HepG2 (cell line): Measurements from ENCODE around the gene TKFC. TPM values are rescaled to one million over a fixed set of nuclear protein-coding genes. Genes with fewer than 3 reads are reported as not detected.

ENCODE experiments used
- CAMTA2 ChIP-seq: sonication (generic); formaldehyde crosslinking; IDR thresholded peaks from 2 replicates; pipeline ENCODE4 v1.4.0; 2020; ENCODE audit warnings: mild to moderate bottlenecking, missing genetic modification reagents, borderline replicate concordance
- CEBPB ChIP-seq: IDR thresholded peaks from 2 replicates; pipeline ENCODE4 v1.6.1; 2011; ENCODE audit warnings: low read depth, low read length, improper control_type of control experiment, borderline replicate concordance
- EEA1 ChIP-seq: sonication (generic); formaldehyde crosslinking; IDR thresholded peaks from 2 replicates; pipeline ENCODE4 v1.5.1; 2020; ENCODE audit warnings: mild to moderate bottlenecking, missing genetic modification reagents, borderline replicate concordance
- HOXA7 ChIP-seq: sonication (generic); formaldehyde crosslinking; IDR thresholded peaks from 2 replicates; pipeline ENCODE4 v1.8.1; 2022; ENCODE audit warnings: mild to moderate bottlenecking, missing genetic modification reagents, moderate library complexity
- KLF11 ChIP-seq: IDR thresholded peaks from 2 replicates; pipeline ENCODE4 v1.6.1; 2016; ENCODE audit warnings: missing compliant biosample characterization
- NFE2 ChIP-seq: sonication (generic); formaldehyde crosslinking; IDR thresholded peaks from 2 replicates; pipeline ENCODE4 v1.4.0; 2020; ENCODE audit warnings: missing genetic modification reagents
- NR2F6 ChIP-seq, 2 experiments: IDR thresholded peaks; 2 replicates each; pipeline ENCODE4 v1.6.1; 2016; ENCODE audit warnings: antibody characterized with exemption in 1 of 2, mild to moderate bottlenecking in 1 of 2
- RFXAP ChIP-seq: sonication (generic); formaldehyde crosslinking; IDR thresholded peaks from 2 replicates; pipeline ENCODE4 v1.4.0; 2020; ENCODE audit warnings: missing genetic modification reagents, borderline replicate concordance
- ZBTB3 ChIP-seq: sonication (generic); formaldehyde crosslinking; IDR thresholded peaks from 2 replicates; pipeline ENCODE4 v1.4.0; 2020; ENCODE audit warnings: low read depth, mild to moderate bottlenecking, moderate library complexity, missing genetic modification reagents, borderline replicate concordance
- ZNF318 ChIP-seq: sonication (generic); formaldehyde crosslinking; IDR thresholded peaks from 2 replicates; pipeline ENCODE4 v1.4.0; 2020; ENCODE audit warnings: mild to moderate bottlenecking, missing genetic modification reagents
- ZNF354B ChIP-seq: sonication (generic); formaldehyde crosslinking; IDR thresholded peaks from 2 replicates; pipeline ENCODE4 v1.8.0; 2022; ENCODE audit warnings: mild to moderate bottlenecking, missing genetic modification reagents
- ZNF598 ChIP-seq: sonication (generic); formaldehyde crosslinking; IDR thresholded peaks from 2 replicates; pipeline ENCODE4 v1.5.1; 2020; ENCODE audit warnings: mild to moderate bottlenecking, missing genetic modification reagents, borderline replicate concordance
- ZNF674 ChIP-seq: sonication (generic); formaldehyde crosslinking; IDR thresholded peaks from 2 replicates; pipeline ENCODE4 v1.5.0; 2020; ENCODE audit warnings: low read depth, mild to moderate bottlenecking, missing genetic modification reagents
- ZNF83 ChIP-seq: sonication (generic); formaldehyde crosslinking; IDR thresholded peaks from 2 replicates; pipeline ENCODE4 v1.4.0; 2020; ENCODE audit warnings: missing genetic modification reagents, mild to moderate bottlenecking, borderline replicate concordance
- polyA plus RNA-seq, 8 experiments: library from polyadenylated mRNA; depleted of rRNA in 3 of 8; stranded (reverse) in 7 of 8; unstranded in 1 of 8; fragments of >200 nt; fragmentation: Illumina TruSeq in 4 of 8; extraction: Trizol in 4 of 8; gene quantifications; 2 replicates each; pipeline versions ENCODE4 v1.2.1 to v1.2.3, GENCODE V29; 2011 to 2016; ENCODE audit warnings: low read depth in 4 of 8, missing spikeins in 1 of 8, mixed read lengths in 1 of 8; ENCODE audit not compliant: insufficient read depth in 1 of 8
- total RNA-seq, 5 experiments: library from RNA; depleted of rRNA; stranded (reverse); fragments of >200 nt; fragmentation: Illumina TruSeq; extraction: Trizol; gene quantifications; 2 replicates each; pipeline ENCODE4 v1.2.3, GENCODE V29; 2016; ENCODE audit warnings: low read depth in 1 of 5
- TF ChIP-seq, protein P1 (sequence below): sonication (generic); formaldehyde crosslinking; conservative IDR thresholded peaks from 2 replicates; pipeline ENCODE4 v1.8.1; 2023; ENCODE audit warnings: missing genetic modification reagents
- TF ChIP-seq, protein P2 (sequence below), 2 experiments: sonication (generic) in 1 of 2; formaldehyde crosslinking in 1 of 2; IDR thresholded peaks; 2 replicates each; pipeline versions ENCODE4 v1.4.0 to v1.6.1; 2018 to 2020; ENCODE audit warnings: missing genetic modification reagents in 2 of 2, borderline replicate concordance in 1 of 2, low read depth in 1 of 2, mild to moderate bottlenecking in 1 of 2, missing biosample characterization in 1 of 2

Gene TKFC
- total and polyA plus RNA-seq, 2 of the 13 experiments (the other 11 are each of a cell fraction or from before 2014, with no cell fraction given), result 147 to 197 TPM

- no peak for TF ChIP-seq ZNF318
- no peak for TF ChIP-seq ZNF83 (CRISPR knock-in tag)
- no peak for TF ChIP-seq ZNF354B (CRISPR knock-in tag)
- no peak for TF ChIP-seq EEA1 (CRISPR knock-in tag)
- no peak for TF ChIP-seq ZNF674 (CRISPR knock-in tag)
- no peak for TF ChIP-seq ZBTB3 (CRISPR knock-in tag)
- no peak for TF ChIP-seq CEBPB
- no peak for TF ChIP-seq CAMTA2 (CRISPR knock-in tag)
- 0 out of 2 replicates have a peak, but pooled peaks have one; percentile 5 for TF ChIP-seq NR2F6 (IDR thresholded peaks at IDR 0.05)
- peak; percentile 51 for TF ChIP-seq NR2F6 (CRISPR knock-in tag; IDR thresholded peaks at IDR 0.05)
- no peak for TF ChIP-seq NFE2 (CRISPR knock-in tag)
- TF ChIP-seq ZNF598 (CRISPR knock-in tag), result peak; percentile 33; the same call in 1 of the 2 replicates
- no peak for TF ChIP-seq HOXA7
- TF ChIP-seq KLF11 (CRISPR knock-in tag), result 0 out of 2 replicates have a peak, but pooled peaks have one; percentile 60
- TF ChIP-seq, protein P1, sequence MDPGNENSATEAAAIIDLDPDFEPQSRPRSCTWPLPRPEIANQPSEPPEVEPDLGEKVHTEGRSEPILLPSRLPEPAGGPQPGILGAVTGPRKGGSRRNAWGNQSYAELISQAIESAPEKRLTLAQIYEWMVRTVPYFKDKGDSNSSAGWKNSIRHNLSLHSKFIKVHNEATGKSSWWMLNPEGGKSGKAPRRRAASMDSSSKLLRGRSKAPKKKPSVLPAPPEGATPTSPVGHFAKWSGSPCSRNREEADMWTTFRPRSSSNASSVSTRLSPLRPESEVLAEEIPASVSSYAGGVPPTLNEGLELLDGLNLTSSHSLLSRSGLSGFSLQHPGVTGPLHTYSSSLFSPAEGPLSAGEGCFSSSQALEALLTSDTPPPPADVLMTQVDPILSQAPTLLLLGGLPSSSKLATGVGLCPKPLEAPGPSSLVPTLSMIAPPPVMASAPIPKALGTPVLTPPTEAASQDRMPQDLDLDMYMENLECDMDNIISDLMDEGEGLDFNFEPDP, result no peak
- TF ChIP-seq, protein P2, sequence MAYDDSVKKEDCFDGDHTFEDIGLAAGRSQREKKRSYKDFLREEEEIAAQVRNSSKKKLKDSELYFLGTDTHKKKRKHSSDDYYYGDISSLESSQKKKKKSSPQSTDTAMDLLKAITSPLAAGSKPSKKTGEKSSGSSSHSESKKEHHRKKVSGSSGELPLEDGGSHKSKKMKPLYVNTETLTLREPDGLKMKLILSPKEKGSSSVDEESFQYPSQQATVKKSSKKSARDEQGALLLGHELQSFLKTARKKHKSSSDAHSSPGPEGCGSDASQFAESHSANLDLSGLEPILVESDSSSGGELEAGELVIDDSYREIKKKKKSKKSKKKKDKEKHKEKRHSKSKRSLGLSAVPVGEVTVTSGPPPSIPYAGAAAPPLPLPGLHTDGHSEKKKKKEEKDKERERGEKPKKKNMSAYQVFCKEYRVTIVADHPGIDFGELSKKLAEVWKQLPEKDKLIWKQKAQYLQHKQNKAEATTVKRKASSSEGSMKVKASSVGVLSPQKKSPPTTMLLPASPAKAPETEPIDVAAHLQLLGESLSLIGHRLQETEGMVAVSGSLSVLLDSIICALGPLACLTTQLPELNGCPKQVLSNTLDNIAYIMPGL (CRISPR knock-in tag; IDR thresholded peaks at IDR 0.05; ENCODE audit: borderline replicate concordance in 1 of 2, low read depth in 1 of 2), result peak; percentile 50 to 56; a peak in 1 of 4 replicates
- no peak for TF ChIP-seq RFXAP (CRISPR knock-in tag)
Observed at GRCh38 chr11:61334434-61335354, 1.7 kb downstream of the TKFC start (continued).
